DOHH2 (cell line): ENCODE data around the gene SMDT1.

Experiments used
- EZH2phosphoT487 ChIP-seq: fragments of 200-600 bp; sonication (generic); IDR thresholded peaks from 2 replicates; pipeline ENCODE4 v1.6.1; 2017; ENCODE audit warnings: borderline replicate concordance, mild to moderate bottlenecking, antibody characterized with exemption, low read length, moderate library complexity, mixed read lengths
- TF ChIP-seq, protein P1 (sequence below): fragments of 200-600 bp; sonication (generic); IDR thresholded peaks from one replicate; pipeline ENCODE4 v1.5.1; 2014; ENCODE audit warnings: antibody characterized with exemption, mild to moderate bottlenecking, low read depth, low read length; ENCODE audit not compliant: poor library complexity, severe bottlenecking

- TF ChIP-seq, protein P1, sequence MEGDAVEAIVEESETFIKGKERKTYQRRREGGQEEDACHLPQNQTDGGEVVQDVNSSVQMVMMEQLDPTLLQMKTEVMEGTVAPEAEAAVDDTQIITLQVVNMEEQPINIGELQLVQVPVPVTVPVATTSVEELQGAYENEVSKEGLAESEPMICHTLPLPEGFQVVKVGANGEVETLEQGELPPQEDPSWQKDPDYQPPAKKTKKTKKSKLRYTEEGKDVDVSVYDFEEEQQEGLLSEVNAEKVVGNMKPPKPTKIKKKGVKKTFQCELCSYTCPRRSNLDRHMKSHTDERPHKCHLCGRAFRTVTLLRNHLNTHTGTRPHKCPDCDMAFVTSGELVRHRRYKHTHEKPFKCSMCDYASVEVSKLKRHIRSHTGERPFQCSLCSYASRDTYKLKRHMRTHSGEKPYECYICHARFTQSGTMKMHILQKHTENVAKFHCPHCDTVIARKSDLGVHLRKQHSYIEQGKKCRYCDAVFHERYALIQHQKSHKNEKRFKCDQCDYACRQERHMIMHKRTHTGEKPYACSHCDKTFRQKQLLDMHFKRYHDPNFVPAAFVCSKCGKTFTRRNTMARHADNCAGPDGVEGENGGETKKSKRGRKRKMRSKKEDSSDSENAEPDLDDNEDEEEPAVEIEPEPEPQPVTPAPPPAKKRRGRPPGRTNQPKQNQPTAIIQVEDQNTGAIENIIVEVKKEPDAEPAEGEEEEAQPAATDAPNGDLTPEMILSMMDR = peak; percentile 61
- TF ChIP-seq EZH2phosphoT487 = no peak
Observed at GRCh38 chr22:42074132-42074811, 5.2 kb upstream of the SMDT1 start, which contains the start of gene PHETA2.
